Measurements from ENCODE around the gene GRN. TPM values are rescaled to one million over a fixed set of nuclear protein-coding genes. Genes with fewer than 3 reads are reported as not detected.
"Not testable (repeated sequence)": the region's sequence is repeated elsewhere in the genome, so short reads cannot be mapped to it uniquely, and the experiment has no call there.

GRN gene
- total RNA-seq, 1 donor from 2014 or later = 543 TPM

DNA sequence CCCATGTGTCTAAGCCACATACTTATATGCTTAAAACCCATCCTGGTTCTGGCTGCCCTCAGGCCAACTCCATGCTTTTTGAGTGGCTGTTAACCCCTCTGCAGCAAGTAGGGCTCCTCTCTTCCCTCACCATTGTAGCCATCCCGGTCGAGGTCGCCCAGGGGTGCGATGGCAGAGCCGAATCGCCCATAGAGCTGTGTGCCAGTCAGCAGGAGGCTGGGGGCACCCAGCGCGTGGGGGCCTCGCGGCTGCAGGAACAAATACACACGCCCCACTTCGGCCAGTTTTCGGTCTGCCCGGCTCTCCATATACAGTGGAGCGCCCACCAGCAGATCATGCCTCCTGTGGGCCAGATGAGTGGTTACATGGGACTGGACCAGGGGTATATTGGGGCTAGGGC is 38.3 kb downstream of the GRN start:
- no peak for DNase-seq

DNA sequence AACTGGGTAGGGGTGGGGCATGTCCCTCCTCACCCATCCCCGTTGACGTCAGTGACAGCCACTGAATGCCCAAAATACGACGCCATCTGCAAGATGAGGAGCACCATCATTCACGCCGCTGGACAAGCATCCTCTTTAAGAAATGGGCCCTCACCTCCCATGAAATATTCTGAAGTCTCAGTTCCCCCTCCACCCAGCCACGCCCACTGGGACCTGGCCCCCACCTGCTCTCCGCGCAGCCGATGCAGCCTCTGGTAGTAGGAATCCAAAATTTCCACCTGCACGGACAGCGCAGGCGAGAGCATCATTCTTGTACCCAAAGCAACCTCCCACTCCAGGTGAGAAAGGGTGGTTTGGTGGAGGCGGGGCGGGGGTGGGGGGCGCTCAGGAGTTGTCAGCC is 38.8 kb downstream of the GRN start:
- DNase-seq = no peak

DNA sequence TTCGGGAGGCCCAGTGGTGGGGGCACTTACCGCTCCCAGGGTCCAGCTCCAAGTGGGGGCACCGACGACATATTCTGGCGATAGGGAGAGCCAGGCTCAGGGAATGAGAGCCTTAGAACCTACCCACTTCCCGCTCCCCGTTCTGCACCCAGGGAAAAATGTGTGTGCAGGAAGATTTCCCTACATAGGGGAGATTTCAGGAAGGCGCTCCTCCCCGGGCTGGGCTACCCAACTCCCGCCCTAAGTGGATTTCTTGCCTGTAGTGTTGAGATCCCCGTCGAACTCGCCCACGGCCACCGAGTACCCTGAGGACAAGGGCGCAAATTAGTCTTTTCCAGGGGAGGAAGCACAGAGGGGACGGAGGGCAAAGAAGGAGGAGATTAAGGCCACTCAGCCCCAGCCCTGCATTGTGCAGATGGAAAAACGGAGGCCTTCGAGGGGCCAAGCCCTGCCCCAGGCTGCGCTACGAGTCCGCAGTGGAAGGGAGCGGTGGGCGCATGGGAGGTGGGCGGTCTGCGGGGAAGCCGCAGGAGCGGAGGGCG is 39.2 kb downstream of the GRN start:
- no peak for DNase-seq

DNA sequence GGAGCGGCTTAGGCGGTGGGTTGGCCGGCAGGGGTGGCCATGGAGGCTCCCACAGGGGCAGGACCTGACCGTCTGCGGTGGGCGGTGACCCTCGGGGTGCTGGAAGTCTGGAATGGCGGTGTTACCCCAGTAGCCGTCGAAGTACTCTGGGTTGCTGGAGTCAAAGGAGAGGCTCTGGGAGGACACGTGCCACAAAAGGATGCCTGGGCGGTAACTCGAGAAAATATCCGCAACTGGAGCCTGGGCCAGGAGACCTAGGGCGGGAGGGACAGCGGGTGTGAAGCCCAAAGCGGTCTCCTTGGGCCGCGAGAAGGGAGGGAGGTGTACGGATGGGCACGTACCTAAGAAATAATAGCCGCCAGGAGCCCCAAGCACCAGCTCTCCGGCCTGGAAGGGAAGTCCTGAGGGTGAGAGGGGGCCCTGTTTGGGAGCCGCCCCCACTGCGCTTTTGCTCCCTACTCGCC is 39.8 kb downstream of the GRN start:
- DNase-seq = peak; percentile 17

DNA sequence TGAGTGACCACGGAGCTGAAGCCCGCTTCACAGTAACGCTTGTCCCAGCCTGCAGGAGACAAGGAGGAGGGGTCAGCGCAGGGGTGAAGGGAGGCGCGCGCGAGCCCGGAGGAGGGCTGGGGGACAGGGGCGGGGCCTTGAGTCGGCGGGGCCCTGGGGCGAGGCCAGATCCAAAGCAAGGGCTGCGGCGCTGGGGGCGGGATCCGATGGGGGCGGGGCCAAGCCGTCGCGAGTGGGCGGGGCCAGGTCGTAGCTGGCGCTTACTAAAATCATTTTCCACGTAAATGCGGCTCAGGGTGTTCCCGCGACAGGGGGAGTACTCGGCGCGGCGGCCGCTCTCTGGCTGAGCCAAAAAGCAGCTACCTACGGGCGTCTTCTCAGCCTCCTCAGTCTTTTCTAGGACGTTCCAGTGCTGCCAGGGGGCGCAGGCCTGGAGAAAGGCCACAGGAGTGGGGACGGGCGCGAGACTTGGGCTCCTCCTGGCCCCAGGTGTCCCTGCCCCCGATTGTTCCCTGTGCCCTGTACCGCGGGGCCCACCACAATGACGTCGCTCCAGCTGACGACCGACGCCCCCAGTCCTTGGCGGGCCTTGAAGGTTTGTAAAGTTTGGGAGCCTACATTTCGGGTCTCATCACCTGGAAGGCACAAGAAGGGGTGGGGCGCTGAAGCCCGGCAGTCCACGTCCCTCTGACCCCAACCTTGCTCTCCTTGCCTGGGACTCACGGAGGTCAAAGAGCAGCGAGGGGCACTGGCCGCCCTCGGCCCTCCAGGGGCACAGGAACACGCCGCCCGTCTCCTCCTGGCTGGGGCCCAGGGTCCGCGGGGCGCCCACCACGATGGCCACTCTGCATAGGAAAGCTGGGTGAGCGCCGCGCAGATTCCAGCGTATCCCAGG is 40.4 kb downstream of the GRN start:
- peak; percentile 59 for DNase-seq

DNA sequence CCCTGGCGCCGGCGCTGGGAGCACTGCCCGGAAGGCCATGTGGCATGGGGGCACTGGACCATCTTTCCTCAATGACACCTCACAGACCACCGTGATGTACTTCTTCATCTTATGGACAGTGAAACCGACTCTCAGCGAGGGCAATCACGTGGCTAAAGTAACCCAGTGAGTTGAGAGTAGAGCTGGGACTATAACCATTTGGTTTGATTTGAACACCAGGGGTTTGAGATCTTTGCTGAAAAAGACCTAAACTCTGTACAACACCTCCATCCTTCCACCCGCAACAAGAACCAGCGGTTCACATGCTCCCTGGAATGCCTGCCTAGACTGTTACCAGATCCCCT is 41.1 kb downstream of the GRN start:
- DNase-seq = no peak

DNA sequence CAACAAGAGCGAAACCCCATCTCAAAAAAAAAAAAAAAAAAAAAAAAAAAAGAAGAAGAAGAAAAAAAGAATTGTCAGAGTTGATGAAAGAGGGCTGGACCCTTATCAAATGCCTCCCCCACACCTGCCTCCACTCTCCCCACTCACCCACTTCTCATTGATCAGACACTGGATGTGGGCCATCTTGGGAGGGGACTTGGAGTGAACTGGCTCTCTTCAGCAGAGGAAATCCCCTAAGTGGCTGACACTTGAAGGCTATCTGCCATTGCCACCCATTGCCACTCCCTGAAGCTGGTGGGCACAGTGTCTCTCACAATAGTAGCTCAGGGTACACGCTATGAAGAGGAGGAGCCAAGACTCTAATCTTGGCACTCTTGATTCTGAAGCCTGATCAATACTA is 42.7 kb downstream of the GRN start:
- no peak for DNase-seq

DNA sequence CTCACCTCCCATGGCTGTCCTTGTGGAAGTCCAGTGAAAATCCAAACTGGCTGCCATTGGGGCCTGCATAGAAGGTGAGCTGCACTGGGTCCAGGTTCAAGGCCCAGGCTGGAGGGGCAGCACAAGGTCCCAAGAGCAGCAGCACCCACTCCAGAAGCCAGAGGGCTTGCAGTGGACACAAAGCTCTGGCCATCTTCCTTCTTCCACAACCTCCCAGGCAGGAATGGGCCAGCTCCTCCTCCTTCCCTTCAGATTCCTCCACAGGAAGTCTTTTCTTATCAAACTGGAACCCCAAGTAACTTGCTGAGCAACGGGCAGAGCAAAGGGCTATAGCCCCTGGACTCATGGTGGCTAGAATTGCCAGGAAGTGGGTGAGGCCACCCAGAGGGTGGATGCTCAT is 44.2 kb downstream of the GRN start, which contains the start of gene ITGA2B:
Gene ITGA2B, minus strand, starts transcription at position 369 of the 400 bp plus-strand sequence. Its CDS starts 176 bp downstream, at position 193.
- no peak for DNase-seq

DNA sequence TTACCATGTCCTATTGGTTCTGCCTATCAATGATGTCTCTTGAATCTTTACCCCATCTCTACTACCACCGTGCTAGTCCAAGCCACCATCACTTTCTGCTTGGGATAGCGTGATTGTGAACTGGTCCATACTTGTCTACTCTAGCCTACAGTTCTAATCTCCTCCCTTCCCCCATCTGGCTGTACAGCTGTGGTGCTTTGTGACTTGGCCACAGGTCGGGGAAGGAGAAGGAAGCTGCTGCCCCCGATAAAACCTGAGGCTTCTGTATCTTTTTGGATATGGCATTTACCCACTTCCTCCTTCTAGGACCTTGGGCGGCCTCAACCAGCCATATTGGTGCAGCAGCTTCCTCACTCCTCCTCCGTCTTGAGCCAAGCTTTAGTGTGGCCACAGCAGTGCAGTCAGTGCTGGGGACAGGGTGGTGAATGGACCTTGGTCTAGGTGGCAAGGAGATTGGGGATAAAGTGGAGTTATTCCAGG is 44.7 kb downstream of the GRN start:
- no peak for DNase-seq

DNA sequence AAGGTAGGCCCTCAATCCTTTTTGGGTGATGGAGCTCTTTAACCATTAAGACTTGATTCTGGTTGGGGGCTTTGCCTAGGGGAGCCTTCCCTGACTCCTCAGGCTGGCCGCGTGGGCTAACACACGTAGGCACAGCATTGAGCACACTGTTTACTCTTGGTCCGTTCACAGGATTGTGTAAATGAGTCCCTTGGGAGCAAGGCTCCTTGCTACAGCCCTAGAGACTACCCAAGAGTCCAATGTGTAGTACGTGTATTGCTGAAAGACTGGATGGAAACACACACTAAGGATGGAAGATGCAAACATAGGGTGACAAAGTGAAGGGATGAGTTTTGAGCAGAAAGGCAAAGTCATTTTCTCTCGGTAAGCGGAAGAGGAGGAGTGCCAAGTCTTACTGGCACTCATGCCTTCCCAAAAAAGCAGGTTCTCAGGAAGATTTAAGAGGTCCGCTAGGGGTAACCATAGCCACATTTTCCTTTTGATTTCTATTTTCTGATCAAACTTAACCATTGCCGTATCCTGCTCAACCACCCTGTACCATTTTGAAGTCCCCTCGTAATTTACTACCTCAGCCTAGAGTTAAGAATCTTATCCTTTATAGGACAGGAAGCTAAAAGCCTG is 45.3 kb downstream of the GRN start:
- DNase-seq = no peak

DNA sequence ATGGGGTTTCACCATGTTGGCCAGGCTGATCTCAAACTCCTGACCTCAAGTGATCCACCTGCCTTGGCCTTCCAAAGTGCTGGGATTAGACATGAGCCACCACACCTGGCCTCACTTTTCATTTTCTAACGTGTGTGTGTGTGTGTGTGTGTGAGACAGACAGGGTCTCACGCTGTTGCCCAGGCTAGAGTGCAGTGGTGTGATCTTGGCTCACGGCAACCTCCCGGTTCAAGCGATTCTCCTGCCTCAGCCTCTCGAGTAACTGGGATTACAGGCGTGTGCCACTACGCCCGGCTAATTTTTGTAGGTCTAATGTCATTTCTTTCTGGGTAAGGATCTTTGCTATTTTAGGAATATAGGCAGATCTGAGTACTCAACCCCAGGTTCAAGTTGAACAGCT is 49.0 kb downstream of the GRN start:
- not testable (repeated sequence) for DNase-seq

DNA sequence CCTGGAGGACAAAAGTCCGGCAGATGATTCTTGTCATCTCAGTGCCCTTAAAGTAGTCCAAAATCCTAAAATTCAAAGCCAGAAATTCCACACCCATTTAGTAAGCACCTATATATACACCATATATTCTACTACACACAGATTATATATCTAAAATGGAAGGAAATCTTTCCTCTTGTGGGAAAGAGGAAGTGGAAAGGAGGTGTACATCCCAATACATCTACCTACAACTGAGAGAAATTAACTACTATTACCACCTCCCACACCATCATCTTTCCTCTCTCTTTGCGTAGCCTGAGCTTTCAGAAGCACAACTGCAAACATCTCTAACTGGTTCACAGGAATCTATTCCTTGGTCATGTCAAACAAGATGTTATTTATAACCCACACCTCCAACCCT is 49.7 kb downstream of the GRN start:
- DNase-seq = no peak

DNA sequence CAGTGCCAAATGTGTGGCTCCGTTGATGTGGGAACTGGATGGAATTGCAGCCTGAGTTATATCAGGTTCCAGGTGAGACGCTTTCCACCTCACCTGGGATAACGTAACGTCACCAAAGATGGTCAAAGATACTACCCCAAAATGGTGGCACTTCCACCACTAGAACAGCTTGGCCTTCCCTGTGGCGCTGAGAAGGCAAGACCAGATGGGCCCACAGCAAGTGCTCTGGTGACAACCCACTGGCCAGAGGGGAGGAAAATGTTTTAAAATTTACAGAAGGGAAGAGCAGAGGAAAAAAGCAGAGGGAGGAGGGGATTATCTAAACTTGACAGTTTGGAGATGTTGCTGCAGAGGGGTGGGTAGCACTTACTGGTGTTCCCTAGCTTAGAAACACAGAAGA is 51.8 kb downstream of the GRN start:
- DNase-seq = no peak

DNA sequence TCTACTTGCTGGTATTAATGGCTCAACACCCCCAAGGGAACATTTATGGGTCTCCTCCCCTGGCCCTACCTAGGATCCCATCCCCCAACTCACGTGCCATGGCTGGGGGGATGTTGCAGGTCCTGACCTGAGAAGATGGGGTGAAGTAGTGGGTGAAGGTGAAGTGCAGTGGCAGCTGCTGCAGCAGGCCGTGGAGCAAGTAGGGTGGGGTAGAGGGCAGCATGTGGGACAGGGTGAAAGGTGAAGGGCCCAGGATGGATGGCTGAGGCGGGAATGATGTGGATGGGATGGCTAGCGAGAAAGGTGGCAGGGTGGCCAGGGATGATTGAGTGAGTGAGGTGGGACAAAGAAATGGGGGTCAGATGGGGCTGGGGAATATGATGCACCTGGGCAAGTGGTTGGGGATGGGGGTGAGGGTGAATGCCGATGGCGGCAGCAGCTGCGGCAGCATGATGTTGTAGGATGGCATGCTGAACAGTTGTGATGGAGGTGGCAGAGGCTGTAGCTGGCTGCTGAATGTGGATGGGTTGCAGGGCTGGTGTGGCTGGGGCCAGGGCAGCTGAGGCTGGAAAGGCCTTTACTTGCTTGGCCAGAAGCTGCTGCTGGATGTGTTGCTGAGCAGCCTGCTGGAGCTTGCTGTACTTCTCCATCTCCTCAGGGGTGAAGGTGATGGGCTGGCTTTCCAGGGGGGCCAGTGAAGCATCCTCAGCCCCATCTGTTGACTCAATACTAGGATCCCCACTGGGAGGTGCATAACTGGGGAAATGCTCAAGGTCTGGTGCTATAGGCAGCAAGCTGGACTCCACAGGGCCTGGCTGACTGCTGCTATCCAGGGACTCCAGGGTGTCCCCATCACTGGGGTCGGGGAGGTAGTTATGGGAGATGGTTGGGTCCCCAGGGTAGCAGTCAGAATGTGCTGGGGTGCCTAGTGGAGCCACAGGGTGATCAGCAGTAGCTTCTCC is 52.7 kb downstream of the GRN start:
- DNase-seq = no peak

DNA sequence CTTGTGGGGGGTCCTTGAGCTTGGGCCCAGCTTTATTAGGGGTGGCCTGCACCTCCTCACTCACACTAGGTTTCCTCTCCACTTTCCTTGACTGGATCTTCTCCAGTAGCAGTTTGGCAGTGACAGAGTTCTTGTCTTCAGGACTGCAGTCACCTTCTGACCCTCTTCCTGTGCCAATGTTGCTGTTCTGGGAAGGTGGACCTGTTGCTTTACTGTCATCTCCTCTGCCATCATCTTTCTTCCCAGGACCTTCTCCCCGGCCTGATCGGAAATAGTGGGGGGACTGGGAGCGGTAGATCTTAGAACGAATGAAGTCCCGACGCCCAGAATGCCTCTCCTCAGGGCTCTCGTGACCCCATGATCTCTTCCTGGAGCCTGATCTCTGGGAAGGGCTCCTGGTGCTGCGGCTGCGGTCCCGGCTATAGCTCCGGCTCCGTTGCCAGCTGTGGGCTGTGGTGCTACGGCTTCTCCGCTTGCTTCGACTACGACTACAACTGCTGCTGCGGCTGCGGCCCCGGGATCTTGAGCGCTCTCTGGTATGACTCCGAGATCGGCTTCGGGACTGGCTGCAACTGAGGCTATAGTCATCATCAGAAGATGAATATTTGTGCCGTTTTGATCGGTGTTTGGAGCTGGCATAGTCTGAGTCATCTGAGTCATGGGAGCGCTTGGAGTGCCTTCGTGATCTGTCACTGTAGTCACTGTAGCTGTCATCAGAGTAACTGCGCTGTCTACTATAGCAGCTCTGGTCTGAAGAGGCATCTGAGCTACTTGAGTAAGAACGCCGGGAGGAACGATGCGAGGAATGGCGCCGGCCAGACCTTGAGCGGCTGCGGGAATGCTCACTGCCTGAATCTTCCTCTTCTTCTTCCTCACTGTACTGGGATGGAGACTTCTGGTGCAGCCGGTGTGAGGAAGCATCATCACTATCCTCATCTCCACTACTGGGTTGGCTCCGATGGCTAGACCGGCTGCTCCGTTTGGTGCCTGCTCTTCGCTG is 53.9 kb downstream of the GRN start:
- no peak for DNase-seq

DNA sequence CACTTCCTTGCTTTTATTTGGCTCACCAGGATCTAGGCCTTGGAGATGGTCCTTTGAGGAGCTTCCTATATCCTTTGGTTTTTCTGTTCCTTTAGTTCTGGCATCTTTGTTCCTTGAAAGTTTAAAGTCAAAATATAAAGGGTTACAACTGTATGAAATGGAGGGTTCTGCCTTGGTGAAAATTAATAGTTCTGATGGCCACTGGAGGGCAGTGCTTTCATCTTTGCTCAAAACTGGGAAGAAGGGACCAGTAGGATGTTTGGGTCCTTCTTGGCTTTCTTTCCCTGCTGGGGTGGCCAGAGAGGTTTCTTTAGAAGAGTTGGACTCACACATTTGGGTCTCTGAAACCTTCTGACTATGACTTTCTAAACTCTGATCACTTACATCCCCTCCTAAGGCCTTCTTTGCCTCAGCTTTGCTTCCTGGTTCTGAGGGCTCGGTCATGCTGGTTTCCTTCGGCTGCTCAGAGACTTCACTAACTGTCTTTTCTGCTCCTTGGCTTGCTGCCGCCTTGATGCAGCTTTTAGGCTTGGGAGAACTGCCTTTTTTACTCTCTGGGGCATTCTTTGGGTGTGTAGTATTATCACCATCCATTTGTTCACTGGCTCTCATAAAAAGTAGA is 55.2 kb downstream of the GRN start:
- DNase-seq = peak; percentile 58

All from dermis blood vessel endothelial cell (primary cell).